ENCODE results near the gene CTBP2. TPM values are rescaled to one million over a fixed set of nuclear protein-coding genes. Genes with fewer than 3 reads are reported as not detected.

Gene CTBP2
- total RNA-seq, 3 donors from 2014 or later = 1.0 to 1.4 (median 1.3) TPM

GRCh38 chr10:125134483-125134848, 25.9 kb downstream of the CTBP2 start:
- H3K4me3 Mint-ChIP-seq = no peak overlapping the region
- no peak for ATAC-seq
- no peak for DNase-seq
- no peaks in the 10 kb centered on the region for H3K9me3 Mint-ChIP-seq
- H3K27me3 Mint-ChIP-seq (ENCODE audit: low read depth) = peaks cover 7% of the 10 kb centered on the region
- no peaks in the 10 kb centered on the region for H3K4me1 Mint-ChIP-seq (ENCODE audit: low read depth)
- H3K36me3 Mint-ChIP-seq (ENCODE audit: insufficient read depth) = no peaks in the 10 kb centered on the region

DNA sequence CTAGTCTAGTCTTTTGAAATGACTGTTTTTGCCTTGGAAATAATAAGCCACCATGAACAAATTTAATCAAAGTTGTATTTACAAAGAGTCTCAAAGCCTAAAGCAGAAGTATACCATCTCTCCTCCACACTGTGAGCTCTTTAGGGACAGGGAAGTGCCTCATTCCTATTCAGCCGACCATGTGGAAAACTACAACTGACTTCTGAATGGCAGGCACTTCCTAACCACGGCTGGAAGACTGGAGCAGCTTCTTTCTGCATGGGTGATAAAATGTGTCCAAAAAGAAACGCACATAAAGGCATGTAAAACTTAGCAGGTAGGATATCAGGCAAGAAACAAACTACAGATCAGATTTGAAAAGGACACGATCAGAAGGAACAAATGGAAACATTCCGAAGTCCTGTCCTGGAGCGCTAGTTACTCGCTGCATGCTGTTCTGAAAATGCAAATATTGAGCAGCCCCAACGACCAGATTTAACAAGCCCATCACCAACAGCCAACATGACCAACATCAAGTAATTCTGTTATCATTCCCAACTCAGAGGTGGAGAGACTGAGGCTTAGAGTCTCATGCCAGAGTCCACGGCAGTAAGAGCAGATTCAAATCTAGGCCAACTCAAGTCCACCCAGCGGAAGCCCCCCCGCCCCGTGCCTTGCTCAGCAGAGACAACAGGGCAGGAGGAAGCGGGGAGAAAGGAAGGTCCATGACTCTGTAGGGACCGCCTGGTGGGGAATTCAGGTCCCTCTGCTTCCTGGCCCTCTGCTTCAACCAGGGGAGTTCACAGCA, 26.5 kb downstream of the CTBP2 start:
- no peak overlapping the region for H3K4me3 Mint-ChIP-seq
- ATAC-seq (no peak), DNase-seq (no peak)
- peaks cover 7% of the 10 kb centered on the region for H3K27me3 Mint-ChIP-seq (ENCODE audit: low read depth)
- H3K4me1 Mint-ChIP-seq (ENCODE audit: low read depth) = no peaks in the 10 kb centered on the region
- no peaks in the 10 kb centered on the region for H3K9me3 Mint-ChIP-seq
- H3K36me3 Mint-ChIP-seq (ENCODE audit: insufficient read depth) = no peaks in the 10 kb centered on the region

- Mint-ChIP-seq H3K36me3 (ENCODE audit: insufficient read depth) (no peaks in the 10 kb centered on the region), H3K9me3 (no peaks in the 10 kb centered on the region), H3K4me1 (ENCODE audit: low read depth) (no peaks in the 10 kb centered on the region), H3K4me3 (no peak overlapping the region), H3K27me3 (ENCODE audit: low read depth) (peaks cover 7% of the 10 kb centered on the region)
- ATAC-seq (no peak), DNase-seq (no peak)
Measured at GRCh38 chr10:125132344-125132743, 28.0 kb downstream of the CTBP2 start.

GRCh38 chr10:125130916-125131315, 29.4 kb downstream of the CTBP2 start:
- Mint-ChIP-seq H3K4me1 (ENCODE audit: low read depth) (no peaks in the 10 kb centered on the region), H3K9me3 (no peaks in the 10 kb centered on the region), H3K36me3 (ENCODE audit: insufficient read depth) (no peaks in the 10 kb centered on the region), H3K4me3 (no peak overlapping the region), H3K27me3 (ENCODE audit: low read depth) (peaks cover 7% of the 10 kb centered on the region)
- ATAC-seq = no peak
- no peak for DNase-seq

DNA sequence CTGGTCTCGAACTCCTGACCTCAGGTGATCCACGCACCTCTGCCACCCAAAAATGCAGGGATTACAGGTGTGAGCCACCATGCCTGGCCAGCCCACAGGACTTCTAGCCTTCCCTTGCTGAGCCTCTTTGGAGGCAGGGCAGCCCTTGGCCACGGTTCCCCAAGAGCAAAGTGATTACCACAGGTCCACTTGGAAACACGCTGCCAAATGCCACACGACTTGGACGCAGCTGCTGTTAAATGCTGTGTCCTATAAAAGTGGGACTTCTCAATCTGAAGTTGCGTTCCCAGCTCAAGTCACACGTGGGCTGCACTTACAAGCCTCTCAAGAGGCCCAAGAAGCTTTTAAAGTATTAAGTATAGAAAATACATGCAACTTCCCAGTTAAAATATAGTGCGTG, 30.1 kb downstream of the CTBP2 start:
- Mint-ChIP-seq H3K9me3 (no peaks in the 10 kb centered on the region), H3K36me3 (ENCODE audit: insufficient read depth) (no peaks in the 10 kb centered on the region), H3K4me3 (no peak overlapping the region), H3K4me1 (ENCODE audit: low read depth) (no peaks in the 10 kb centered on the region), H3K27me3 (ENCODE audit: low read depth) (peaks cover 3% of the 10 kb centered on the region)
- ATAC-seq (no peak), DNase-seq (no peak)

DNA sequence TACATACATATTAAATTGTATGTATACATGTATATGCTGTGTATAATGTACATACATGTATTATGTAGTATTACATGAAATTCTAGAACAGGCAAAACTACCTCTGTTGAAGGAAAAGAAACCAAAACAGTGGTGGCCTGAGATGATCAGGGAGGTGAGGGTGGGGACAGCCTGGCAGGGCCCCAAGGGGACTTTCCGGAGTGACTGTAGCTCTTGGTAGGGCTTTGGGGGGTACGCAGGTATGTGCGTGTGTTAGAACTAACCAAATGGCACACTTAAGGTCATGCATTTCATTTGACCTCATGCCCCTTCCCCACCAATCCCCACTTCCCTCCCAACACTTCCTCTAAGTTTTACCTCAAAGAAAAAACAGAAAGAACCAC, 31.3 kb downstream of the CTBP2 start:
- Mint-ChIP-seq H3K4me3 (no peak overlapping the region), H3K9me3 (no peaks in the 10 kb centered on the region), H3K27me3 (ENCODE audit: low read depth) (no peaks in the 10 kb centered on the region), H3K4me1 (ENCODE audit: low read depth) (no peaks in the 10 kb centered on the region), H3K36me3 (ENCODE audit: insufficient read depth) (no peaks in the 10 kb centered on the region)
- ATAC-seq = no peak
- no peak for DNase-seq

DNA sequence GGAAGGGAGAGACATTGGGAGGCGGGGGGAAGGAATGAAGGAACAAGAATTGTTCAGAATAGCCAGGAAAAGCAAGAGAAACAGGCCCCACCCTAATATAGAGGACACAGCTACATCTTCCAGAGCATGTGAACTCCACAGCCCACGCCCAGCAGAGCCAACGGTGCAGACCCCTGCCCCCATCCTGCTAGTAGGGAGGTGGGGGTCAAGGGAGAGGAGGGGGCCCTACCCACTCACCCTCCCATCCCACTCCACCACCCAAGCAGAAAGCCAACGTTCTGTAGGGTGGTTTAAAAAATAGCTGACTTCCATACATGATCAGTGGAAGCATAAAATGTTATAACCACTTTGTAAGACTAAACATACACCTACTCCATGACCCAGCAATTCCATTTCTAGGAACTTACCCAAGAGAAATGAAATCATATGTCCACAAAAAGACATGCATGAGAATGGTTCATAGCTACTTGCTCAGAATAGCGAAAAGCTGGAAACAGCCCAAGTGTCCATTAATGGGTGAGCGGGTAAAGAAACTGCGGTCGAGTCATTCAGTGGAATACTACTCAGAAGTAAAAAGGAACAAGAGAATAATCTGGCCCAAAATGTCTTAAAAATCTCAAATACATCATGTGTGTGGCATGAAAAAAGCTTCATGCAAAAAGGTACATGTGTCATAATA, 31.8 kb downstream of the CTBP2 start:
- Mint-ChIP-seq H3K27me3 (ENCODE audit: low read depth) (no peaks in the 10 kb centered on the region), H3K4me3 (no peak overlapping the region), H3K36me3 (ENCODE audit: insufficient read depth) (no peaks in the 10 kb centered on the region), H3K4me1 (ENCODE audit: low read depth) (no peaks in the 10 kb centered on the region), H3K9me3 (no peaks in the 10 kb centered on the region)
- DNase-seq (no peak), ATAC-seq (no peak)

DNA sequence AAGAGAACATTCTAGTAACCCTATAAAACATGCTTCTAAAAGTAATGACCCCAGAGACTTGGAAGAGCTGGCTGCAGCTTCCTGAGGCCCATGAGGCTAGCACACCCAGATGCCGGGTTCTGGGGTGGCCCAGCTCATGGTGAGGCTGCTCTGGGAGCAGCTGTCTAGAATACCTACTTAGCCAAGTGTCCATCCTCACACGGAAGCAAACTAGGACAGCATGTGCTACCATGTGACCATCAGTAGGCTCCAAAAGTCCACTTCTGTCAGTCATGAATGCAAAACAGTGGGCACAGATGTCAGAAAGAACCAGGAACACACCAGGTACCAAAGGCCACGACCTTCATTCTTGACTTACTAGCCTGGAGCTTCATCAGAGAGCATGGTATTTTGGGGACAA, 32.4 kb downstream of the CTBP2 start:
- H3K4me3 Mint-ChIP-seq = no peak overlapping the region
- ATAC-seq = no peak
- no peaks in the 10 kb centered on the region for H3K36me3 Mint-ChIP-seq (ENCODE audit: insufficient read depth)
- no peaks in the 10 kb centered on the region for H3K4me1 Mint-ChIP-seq (ENCODE audit: low read depth)
- DNase-seq = no peak
- no peaks in the 10 kb centered on the region for H3K9me3 Mint-ChIP-seq
- no peaks in the 10 kb centered on the region for H3K27me3 Mint-ChIP-seq (ENCODE audit: low read depth)

DNA sequence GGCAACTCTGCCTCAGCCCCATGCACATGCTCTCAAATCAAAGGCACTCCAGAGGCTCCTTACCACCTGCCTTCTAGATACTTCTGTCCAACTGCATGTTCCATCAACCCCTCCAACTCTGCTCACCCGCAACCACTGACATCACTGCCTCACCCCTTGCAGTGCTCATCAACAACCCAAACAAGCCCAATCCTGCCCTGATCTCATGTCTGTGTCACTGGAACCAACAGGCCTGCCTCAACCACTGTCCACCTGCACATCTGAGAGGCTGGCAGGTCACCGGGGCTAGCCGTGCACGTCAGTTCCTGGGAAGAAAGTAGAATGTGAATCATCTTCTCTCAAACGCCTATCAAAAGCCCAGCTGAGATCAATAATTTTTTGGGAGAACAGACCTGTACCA, 33.3 kb downstream of the CTBP2 start:
- ATAC-seq = no peak
- no peaks in the 10 kb centered on the region for H3K9me3 Mint-ChIP-seq
- H3K27me3 Mint-ChIP-seq (ENCODE audit: low read depth) = no peaks in the 10 kb centered on the region
- no peaks in the 10 kb centered on the region for H3K36me3 Mint-ChIP-seq (ENCODE audit: insufficient read depth)
- DNase-seq = no peak
- no peak overlapping the region for H3K4me3 Mint-ChIP-seq
- H3K4me1 Mint-ChIP-seq (ENCODE audit: low read depth) = no peaks in the 10 kb centered on the region

DNA sequence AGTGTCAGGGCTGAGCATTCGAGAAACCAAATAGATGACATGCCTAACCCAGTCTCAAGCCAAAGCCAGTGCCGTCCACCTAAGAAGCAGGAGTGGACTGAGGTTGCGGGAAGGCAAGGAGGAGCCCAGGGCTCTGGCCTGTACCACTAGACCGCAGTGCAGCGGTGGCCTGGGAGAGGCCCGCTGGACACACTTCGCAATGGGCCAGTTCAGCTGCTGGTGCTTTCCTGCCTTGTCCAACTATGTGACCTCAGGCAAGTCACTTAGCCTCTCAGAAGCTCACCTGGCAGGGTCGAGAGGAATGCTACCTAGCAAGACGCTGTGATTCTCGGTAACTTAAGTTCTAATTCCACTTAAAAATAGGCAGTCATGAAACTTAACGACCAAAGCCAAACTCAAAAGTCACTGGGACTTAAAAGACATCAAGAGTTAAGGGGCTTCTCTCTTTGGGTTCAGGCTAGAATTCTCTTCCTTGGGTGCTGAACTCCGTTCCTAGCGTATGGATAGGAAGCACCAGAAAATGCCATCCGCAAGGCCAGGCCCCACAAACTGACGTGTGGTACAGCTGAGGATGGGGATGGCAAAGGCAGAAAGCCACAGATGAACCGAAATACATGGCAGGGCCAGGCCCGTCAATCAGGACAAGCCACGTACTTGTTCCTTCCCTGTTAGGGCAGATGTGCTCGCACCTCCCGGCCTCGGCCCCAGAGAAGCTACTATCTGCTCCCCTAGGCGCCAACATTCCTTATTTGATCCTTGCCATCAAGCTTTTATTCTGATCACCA, 34.2 kb downstream of the CTBP2 start:
- Mint-ChIP-seq H3K9me3 (no peaks in the 10 kb centered on the region), H3K27me3 (ENCODE audit: low read depth) (no peaks in the 10 kb centered on the region), H3K4me3 (no peak overlapping the region), H3K4me1 (ENCODE audit: low read depth) (no peaks in the 10 kb centered on the region), H3K36me3 (ENCODE audit: insufficient read depth) (no peaks in the 10 kb centered on the region)
- DNase-seq (no peak), ATAC-seq (no peak)

DNA sequence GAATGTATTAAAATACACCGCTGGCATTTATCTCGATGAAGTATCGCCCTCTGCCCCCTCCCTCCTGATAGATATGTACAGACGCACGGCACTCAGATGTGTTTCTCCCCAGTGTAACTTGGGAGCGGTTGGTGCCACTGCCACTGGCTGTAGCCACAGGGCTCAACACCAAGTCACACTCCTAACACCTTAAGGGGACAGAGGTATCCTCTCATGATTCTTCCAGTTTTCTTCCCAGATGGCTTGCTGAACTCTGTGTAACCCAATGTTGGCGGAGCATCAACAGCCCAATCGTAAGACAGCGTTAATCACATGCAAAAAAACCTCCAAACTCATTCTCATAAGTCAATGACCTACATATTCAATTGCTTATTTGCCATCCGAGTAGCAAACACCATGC, 35.5 kb downstream of the CTBP2 start:
- ATAC-seq (no peak), DNase-seq (no peak)
- H3K9me3 Mint-ChIP-seq = no peaks in the 10 kb centered on the region
- H3K4me1 Mint-ChIP-seq (ENCODE audit: low read depth) = no peaks in the 10 kb centered on the region
- no peak overlapping the region for H3K4me3 Mint-ChIP-seq
- H3K27me3 Mint-ChIP-seq (ENCODE audit: low read depth) = no peaks in the 10 kb centered on the region
- no peaks in the 10 kb centered on the region for H3K36me3 Mint-ChIP-seq (ENCODE audit: insufficient read depth)

DNA sequence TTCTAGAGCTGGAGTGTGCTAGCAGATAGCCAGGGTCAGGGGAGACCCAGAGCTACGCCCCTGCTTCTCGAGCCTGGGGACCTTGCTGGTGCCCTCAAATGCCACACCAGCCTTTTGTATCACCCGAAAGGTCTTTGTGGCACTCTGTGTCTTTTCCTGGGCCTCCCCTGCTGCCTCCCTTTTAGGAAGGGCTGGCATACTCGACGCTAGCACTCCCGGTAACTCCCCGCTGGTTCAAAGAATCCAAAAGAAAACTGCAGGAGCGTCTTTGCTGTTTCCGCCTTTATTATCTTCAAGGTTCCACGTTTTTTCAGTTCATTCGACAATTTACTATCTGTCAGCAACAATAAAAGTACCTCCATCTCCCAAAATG, 36.3 kb downstream of the CTBP2 start:
- no peak for DNase-seq
- Mint-ChIP-seq H3K4me1 (ENCODE audit: low read depth) (no peaks in the 10 kb centered on the region), H3K4me3 (no peak overlapping the region), H3K9me3 (no peaks in the 10 kb centered on the region), H3K36me3 (ENCODE audit: insufficient read depth) (no peaks in the 10 kb centered on the region), H3K27me3 (ENCODE audit: low read depth) (no peaks in the 10 kb centered on the region)
- ATAC-seq = no peak

- Mint-ChIP-seq H3K4me1 (ENCODE audit: low read depth) (no peaks in the 10 kb centered on the region), H3K9me3 (no peaks in the 10 kb centered on the region), H3K36me3 (ENCODE audit: insufficient read depth) (no peaks in the 10 kb centered on the region), H3K4me3 (no peak overlapping the region), H3K27me3 (ENCODE audit: low read depth) (no peaks in the 10 kb centered on the region)
- DNase-seq (no peak), ATAC-seq (no peak)
Measured at GRCh38 chr10:125123476-125124114, 36.8 kb downstream of the CTBP2 start.

DNA sequence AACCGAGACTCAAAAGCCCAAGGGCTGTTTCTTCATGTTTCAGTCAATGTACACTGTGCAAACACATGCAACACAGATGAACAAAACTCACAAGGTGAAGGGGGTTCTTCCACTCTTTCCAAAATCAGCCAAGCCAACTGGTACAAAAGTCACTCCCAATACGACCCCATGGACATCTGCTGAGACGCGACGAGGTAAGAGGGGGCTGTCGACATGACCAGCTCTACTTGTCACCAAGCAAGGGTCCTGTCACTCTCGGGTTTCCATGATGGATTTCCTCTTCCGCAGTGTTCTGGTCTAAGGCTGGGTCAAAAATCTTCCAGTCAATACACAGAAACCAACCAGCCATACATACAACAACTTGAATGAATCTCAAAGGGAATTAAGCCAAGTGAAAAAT, 37.8 kb downstream of the CTBP2 start:
- peaks cover 3% of the 10 kb centered on the region for H3K27me3 Mint-ChIP-seq (ENCODE audit: low read depth)
- H3K4me3 Mint-ChIP-seq = no peak overlapping the region
- H3K4me1 Mint-ChIP-seq (ENCODE audit: low read depth) = no peaks in the 10 kb centered on the region
- H3K36me3 Mint-ChIP-seq (ENCODE audit: insufficient read depth) = no peaks in the 10 kb centered on the region
- H3K9me3 Mint-ChIP-seq = no peaks in the 10 kb centered on the region
- ATAC-seq (no peak), DNase-seq (no peak)

Data from activated T-cell treated with anti-CD3 and anti-CD28 coated beads, Interleukin-2, amount 50 U/mL, for 4 hours (primary cell).